Pons (tissue), 1 donor: ENCODE data around the gene TNS3.

Experiments
- DNase-seq: peaks from one replicate; pipeline ENCODE4 v3.0.0-alpha.2; 2016; ENCODE audit warnings: low spot score

TNS3 gene

DNA sequence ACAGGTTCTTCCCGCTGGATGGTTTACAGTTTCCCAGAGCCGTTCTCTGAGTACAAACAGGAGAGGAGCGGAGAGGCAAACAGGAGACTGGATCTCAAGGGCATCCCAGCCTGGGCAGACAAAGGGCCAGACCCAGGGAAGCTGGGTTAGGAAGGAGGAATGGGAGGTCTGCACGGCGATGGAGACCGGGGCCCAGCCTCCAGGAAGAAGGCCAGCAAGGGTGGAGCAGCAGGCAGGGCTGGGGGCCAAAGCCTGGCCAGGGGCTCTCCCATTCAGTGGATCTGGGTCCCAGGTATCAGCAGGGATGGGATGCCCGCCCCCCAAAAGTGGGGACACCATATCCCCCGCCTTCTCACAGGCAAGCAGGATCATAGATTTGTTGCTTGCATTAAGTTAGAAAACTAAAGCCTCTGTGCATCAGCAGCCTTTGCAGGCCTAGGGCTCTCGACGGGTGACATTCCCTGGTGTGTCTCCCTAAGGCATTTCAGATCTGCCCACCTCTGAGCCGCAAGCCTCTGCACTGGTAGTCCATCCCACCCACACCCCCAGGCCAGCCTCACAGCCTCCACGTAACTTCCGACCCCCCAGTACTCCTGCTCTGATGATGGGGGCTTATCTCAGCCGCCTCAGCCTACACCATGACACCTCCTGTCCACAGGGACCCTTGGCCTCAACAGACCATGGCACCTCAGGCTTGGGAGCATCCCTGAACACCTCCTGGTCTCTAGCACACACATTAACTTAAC, 59.9 kb downstream of the TNS3 start:
- no peak for DNase-seq

- no peak for DNase-seq
These were observed 60.7 kb downstream of the TNS3 start for GRCh38 chr7:47521011-47521795.

- no peak for DNase-seq
These were observed 61.5 kb downstream of the TNS3 start for GRCh38 chr7:47520406-47520805.

DNA sequence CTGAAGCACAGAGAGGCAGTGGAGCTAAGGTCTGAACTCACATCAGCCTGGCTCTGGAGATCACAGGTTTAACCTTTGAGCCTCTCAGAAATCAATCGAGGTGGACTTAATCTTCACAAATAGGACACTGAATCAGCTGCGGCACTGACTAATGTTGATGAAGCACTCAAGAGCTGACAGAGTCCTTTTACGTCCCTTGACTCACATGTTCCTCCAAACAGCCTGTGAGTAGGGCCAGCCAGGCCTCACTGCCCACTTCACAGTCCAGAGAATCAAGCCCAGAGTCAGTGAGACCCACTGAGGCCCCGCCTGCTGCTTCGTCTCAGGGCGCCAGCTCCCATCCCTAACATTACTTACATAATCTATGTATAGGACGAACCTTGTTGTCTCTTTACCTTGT, 63.1 kb downstream of the TNS3 start:
- DNase-seq = no peak

DNA sequence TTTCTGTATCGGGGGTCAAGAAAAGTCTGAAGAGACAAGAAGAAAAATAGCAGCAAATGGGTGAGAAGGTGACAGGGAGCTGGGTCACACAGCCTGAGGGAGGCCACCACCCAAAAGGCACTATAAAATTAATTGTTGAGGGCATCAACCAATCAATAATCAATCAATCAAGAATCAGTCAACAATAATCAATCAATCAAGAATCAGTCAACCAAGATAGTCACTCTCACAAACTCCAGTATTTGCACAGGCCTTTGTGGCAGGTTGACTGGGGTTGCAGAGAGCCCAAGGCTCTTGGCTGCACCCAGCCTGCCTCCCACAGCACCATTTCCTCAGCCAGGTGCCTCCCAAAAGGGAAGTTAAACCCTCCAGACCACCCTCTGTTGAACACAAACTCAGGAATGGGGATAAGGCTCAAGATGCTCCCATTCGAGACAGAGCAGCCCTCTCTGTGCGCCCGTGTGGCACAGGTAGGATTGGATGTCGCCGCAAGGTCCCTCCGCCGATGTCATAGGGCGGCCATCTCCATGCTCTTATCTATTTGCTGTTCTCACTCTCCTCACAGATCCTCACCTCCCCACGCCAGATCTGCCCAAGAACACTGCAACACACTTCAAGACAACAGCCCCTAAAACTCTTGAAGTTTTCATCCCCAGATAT, 64.0 kb downstream of the TNS3 start:
- DNase-seq = no peak

DNA sequence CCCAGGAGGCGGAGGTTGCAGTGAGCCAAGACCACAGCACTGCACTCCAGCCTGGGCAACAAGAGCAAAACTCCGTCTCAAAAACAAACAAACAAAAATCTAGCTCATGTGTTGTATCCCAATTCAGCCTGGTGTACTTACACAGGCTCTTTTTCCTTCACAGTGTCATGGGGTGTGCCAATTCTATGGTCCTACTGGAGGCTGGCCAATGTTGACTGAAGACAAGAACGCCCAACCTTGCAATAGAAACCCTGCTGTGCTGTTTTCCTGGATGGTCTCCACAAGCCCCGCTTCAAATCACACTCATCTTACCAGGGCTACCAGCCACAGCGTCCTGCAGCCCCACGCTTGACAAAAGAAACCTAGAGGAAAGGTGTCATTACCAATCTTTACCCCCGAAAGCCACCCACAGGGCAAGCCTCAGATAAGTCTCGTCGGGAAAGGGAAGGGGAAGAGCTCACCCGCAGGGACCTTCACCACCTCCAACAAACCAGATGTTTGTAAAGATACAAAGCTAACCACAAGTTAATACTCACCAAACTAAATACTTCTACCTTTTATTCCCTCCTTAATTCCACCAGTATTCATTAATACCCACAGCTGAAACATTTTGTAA, 64.8 kb downstream of the TNS3 start:
- no peak for DNase-seq

- no peak for DNase-seq
These were observed 65.5 kb downstream of the TNS3 start for GRCh38 chr7:47516386-47516785.

- no peak for DNase-seq
These were observed 66.5 kb downstream of the TNS3 start for GRCh38 chr7:47515305-47515834.

GRCh38 chr7:47514818-47515217, 67.1 kb downstream of the TNS3 start:
- DNase-seq = no peak

DNA sequence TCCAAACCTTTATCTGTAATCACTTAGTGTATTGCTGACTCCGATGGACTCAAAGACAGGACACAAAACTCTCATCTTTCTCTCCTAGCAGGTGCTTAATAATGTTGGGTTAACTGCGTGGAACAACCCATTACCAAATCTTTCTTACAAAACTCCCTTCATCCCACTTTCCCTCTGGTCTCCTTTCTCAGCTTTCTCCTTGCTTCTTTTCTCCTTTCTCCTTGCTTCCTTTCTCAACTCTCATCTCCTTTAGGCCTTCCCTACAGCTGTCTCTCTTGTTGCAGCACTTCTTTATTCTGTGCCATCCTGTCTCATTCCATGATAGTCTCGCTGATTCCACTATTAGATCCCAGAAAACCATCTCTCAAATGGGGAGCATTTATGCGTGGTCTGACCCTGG, 67.5 kb downstream of the TNS3 start:
- no peak for DNase-seq

DNA sequence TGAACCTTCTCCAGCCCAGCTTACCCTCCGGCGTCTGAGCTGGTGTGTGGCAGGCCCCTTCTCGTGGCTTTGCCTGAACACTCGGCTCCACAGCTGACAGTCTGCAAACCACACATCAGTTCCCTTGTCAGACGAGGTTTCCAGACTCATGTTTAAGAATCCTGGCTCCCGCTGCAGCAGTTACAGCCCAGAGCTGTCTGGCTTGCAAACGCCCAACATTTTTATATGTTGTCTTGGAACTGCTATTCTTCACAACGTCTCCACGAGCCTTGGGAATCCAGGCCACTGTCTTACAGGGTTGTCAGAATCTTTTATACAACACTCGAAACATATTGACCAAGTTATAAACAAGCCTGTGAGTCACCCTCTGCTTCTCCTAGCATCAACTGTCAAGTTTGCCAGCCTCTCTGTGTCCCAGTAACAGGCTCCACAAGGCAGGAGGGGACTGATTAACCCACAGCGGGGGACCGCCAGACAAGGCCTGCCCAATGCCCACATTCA, 68.1 kb downstream of the TNS3 start:
- peak; percentile 26 for DNase-seq

- no peak for DNase-seq
These were observed 69.3 kb downstream of the TNS3 start for GRCh38 chr7:47512481-47513176.

DNA sequence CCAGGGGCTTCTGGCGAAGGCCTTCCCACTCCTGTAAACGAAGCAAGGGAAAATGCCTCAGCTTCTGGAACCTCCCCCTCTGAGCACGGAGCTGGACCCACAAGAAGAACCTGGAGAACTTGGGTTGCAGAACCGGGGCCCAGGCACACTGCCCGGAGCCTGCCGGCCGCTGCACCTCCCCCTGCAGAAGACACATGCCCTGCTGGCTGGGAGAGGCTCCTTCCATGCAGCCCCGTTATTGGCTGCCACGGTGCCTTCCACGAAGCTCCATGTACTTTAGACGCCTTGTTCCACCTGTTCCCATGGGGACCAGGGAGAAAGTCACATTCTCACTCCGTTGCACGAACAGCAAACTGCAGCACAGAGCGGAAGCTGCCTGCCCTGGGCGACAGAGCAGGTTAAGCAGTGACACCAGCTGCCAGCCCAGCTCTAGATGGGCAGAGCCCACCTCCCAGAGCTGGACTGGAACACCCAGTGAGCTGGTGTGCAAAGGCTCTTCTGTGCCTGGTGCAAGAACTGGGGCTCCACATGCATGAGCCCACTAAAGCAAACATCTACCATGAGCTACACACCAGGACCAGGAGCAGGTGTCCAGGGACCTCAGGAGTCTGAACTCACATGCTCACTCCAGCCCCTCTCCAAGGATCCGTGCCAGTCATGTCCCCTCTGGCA, 70.1 kb downstream of the TNS3 start:
- no peak for DNase-seq

DNA sequence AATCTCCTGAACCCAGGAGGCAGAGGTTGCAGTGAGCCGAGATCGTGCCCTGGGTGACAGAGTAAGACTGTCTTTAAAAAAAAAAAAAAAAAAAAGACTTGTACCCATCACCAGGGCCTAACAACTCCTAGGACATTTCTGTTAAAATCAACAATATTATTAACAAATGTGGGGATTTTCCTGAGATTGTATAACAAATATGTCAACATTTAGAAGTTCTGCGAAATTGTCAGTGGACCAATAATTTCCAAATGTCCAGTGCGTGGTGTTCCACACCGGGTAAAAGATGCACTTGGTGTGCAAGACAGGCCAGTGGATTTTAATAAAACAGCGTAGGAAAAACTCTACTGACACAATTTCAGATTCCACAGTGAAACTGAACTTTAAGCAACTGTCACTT, 71.1 kb downstream of the TNS3 start:
- DNase-seq = no peak

GRCh38 chr7:47510192-47510591, 71.7 kb downstream of the TNS3 start:
- no peak for DNase-seq

DNA sequence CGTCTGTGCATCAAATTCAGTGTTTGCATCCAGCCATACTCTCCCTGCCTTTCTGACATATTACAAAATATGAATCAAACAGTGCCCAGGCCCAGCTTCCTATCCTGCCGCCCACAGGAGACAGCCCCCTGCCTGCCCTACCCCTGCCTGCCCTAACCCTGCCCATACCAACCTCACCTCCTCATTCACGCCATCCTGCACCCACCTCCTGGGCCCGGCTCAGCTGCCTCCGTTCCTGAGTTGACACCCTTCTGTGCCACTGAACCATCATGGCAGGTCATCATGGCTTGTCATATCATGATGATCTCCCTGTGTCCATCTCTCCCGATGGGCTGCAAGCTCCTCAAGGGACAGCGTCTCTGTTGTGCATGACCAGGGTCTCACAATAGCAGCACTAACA, 72.3 kb downstream of the TNS3 start:
- no peak for DNase-seq

GRCh38 chr7:47508389-47509380, 73.2 kb downstream of the TNS3 start:
- DNase-seq = no peak

DNA sequence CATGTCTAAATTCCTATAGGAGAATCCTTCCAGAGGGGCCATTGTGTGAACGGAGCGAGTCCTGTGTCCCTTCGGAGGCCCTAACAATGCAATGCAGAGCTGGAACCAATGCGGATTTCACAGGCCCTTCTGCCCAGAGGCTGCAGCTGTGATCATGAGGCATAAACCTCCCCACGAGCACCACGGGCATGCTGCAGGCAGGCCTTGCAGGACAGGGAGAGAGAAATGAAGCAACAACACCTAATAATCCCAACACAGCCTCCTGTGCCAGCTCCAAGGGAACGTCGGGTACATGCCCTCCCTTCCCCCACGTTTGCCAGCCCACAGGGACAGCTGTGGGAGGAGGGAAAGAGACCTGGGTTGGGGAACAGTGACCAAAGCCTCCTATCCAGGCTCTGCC, 74.4 kb downstream of the TNS3 start:
- DNase-seq = no peak
